Activated T-helper 17 cell treated with anti-CD3 and anti-CD28 coated beads, Interleukin-2, amount 50 U/mL, for 72 hours (primary cell): ENCODE results near the gene HTR3D. TPM values are rescaled to one million over a fixed set of nuclear protein-coding genes. Genes with fewer than 3 reads are reported as not detected.
"Not testable (repeated sequence)": the region's sequence is repeated elsewhere in the genome, so short reads cannot be mapped to it uniquely, and the experiment has no call there.

ENCODE experiments used
- ATAC-seq: fragments of 150-1000 bp; cut with Tn5 transposase; replicated peaks from 2 replicates; pipeline ENCODE4 v1.10.0; 2021; ENCODE audit warnings: mild to moderate bottlenecking, moderate library complexity
- H3K27ac Mint-ChIP-seq: one replicate; pipeline ENCODE4 v1.8.0; 2022; ENCODE audit warnings: mixed read lengths
- H3K27me3 Mint-ChIP-seq: one replicate; pipeline ENCODE4 v1.8.0; 2022; ENCODE audit warnings: mixed read lengths
- H3K36me3 Mint-ChIP-seq: one replicate; pipeline ENCODE4 v1.8.0; 2022; ENCODE audit warnings: low read depth, mild to moderate bottlenecking, mixed read lengths
- H3K4me1 Mint-ChIP-seq: one replicate; pipeline ENCODE4 v1.8.0; 2022; ENCODE audit warnings: mixed read lengths
- H3K4me3 Mint-ChIP-seq: one replicate; pipeline ENCODE4 v1.8.0; 2022; ENCODE audit warnings: mild to moderate bottlenecking, mixed read lengths
- H3K9me3 Mint-ChIP-seq: one replicate; pipeline ENCODE4 v1.8.0; 2022; ENCODE audit warnings: mixed read lengths
- total RNA-seq, 2 donors: library from RNA; stranded (reverse); gene quantifications; one replicate each; pipeline ENCODE4 v1.2.3, GENCODE V29; 2022

The HTR3D gene
- total RNA-seq, 2 donors from 2014 or later: not detected

GRCh38 chr3:184029443-184029842 is 2.1 kb upstream of the HTR3D start:
- no peaks in the 10 kb centered on the region for H3K4me1 Mint-ChIP-seq
- no peaks in the 10 kb centered on the region for H3K36me3 Mint-ChIP-seq
- no peak overlapping the region for H3K4me3 Mint-ChIP-seq
- ATAC-seq: no peak
- H3K27ac Mint-ChIP-seq: no peak overlapping the region
- peaks cover 6% of the 10 kb centered on the region for H3K27me3 Mint-ChIP-seq
- H3K9me3 Mint-ChIP-seq: no peaks in the 10 kb centered on the region

GRCh38 chr3:184030536-184030935 is 1.0 kb upstream of the HTR3D start:
- Mint-ChIP-seq H3K9me3 (no peaks in the 10 kb centered on the region), H3K4me1 (no peaks in the 10 kb centered on the region), H3K27me3 (peaks cover 6% of the 10 kb centered on the region), H3K27ac (no peak overlapping the region), H3K36me3 (no peaks in the 10 kb centered on the region), H3K4me3 (no peak overlapping the region)
- no peak for ATAC-seq

GRCh38 chr3:184037816-184038215 is 6.3 kb downstream of the HTR3D start:
- no peaks in the 10 kb centered on the region for H3K9me3 Mint-ChIP-seq
- H3K4me3 Mint-ChIP-seq: no peak overlapping the region
- no peak for ATAC-seq
- no peaks in the 10 kb centered on the region for H3K36me3 Mint-ChIP-seq
- H3K4me1 Mint-ChIP-seq: no peaks in the 10 kb centered on the region
- peaks cover 6% of the 10 kb centered on the region for H3K27me3 Mint-ChIP-seq
- H3K27ac Mint-ChIP-seq: no peak overlapping the region

GRCh38 chr3:184038307-184038706 is 6.8 kb downstream of the HTR3D start:
- not testable (repeated sequence) for H3K27me3 Mint-ChIP-seq, H3K36me3 Mint-ChIP-seq, H3K27ac Mint-ChIP-seq, H3K4me3 Mint-ChIP-seq, ATAC-seq, H3K4me1 Mint-ChIP-seq, H3K9me3 Mint-ChIP-seq

- H3K36me3 Mint-ChIP-seq: no peaks in the 10 kb centered on the region
- H3K27ac Mint-ChIP-seq: no peak overlapping the region
- no peaks in the 10 kb centered on the region for H3K4me1 Mint-ChIP-seq
- H3K9me3 Mint-ChIP-seq: no peaks in the 10 kb centered on the region
- ATAC-seq: no peak
- H3K4me3 Mint-ChIP-seq: no peak overlapping the region
- H3K27me3 Mint-ChIP-seq: peaks cover 3% of the 10 kb centered on the region
Measured at GRCh38 chr3:184039414-184039813, 7.9 kb downstream of the HTR3D start.

- H3K4me3 Mint-ChIP-seq: no peak overlapping the region
- H3K36me3 Mint-ChIP-seq: no peaks in the 10 kb centered on the region
- H3K4me1 Mint-ChIP-seq: no peaks in the 10 kb centered on the region
- no peak for ATAC-seq
- H3K27me3 Mint-ChIP-seq: peaks cover 3% of the 10 kb centered on the region
- H3K9me3 Mint-ChIP-seq: no peaks in the 10 kb centered on the region
- H3K27ac Mint-ChIP-seq: no peak overlapping the region
Measured at GRCh38 chr3:184040010-184040409, 8.5 kb downstream of the HTR3D start.

GRCh38 chr3:184042617-184043016 is 11.1 kb downstream of the HTR3D start:
- ATAC-seq: no peak
- H3K27ac Mint-ChIP-seq: no peak overlapping the region
- no peak overlapping the region for H3K4me3 Mint-ChIP-seq
- peaks cover 3% of the 10 kb centered on the region for H3K27me3 Mint-ChIP-seq
- no peaks in the 10 kb centered on the region for H3K9me3 Mint-ChIP-seq
- no peaks in the 10 kb centered on the region for H3K36me3 Mint-ChIP-seq
- no peaks in the 10 kb centered on the region for H3K4me1 Mint-ChIP-seq

GRCh38 chr3:184045995-184046394 is 14.5 kb downstream of the HTR3D start:
- H3K4me1 Mint-ChIP-seq: no peaks in the 10 kb centered on the region
- H3K4me3 Mint-ChIP-seq: no peak overlapping the region
- H3K27me3 Mint-ChIP-seq: peaks cover 4% of the 10 kb centered on the region
- no peaks in the 10 kb centered on the region for H3K36me3 Mint-ChIP-seq
- no peak for ATAC-seq
- H3K27ac Mint-ChIP-seq: no peak overlapping the region
- no peaks in the 10 kb centered on the region for H3K9me3 Mint-ChIP-seq

GRCh38 chr3:184050217-184050847 is 18.8 kb downstream of the HTR3D start:
- no peaks in the 10 kb centered on the region for H3K36me3 Mint-ChIP-seq

GRCh38 chr3:184052767-184053166 is 21.2 kb downstream of the HTR3D start, which contains the start of gene HTR3C:
HTR3C (plus strand) TSS chr3:184053047; CDS start chr3:184053081, 34 bp downstream.
- Mint-ChIP-seq H3K27me3 (peaks cover 4% of the 10 kb centered on the region), H3K4me1 (no peaks in the 10 kb centered on the region), H3K27ac (no peak within 1 kb of the TSS), H3K36me3 (no peaks in the 10 kb centered on the region), H3K4me3 (no peak within 1 kb of the TSS), H3K9me3 (no peaks in the 10 kb centered on the region)
- ATAC-seq: no peak

More at GRCh38 chr3:184050217-184050847, 18.8 kb downstream of the HTR3D start:
- Mint-ChIP-seq H3K9me3 (no peaks in the 10 kb centered on the region), H3K4me1 (no peaks in the 10 kb centered on the region), H3K27me3 (peaks cover 4% of the 10 kb centered on the region), H3K4me3 (no peak overlapping the region), H3K27ac (no peak overlapping the region)
- ATAC-seq: no peak

GRCh38 chr3:184058029-184058428 is 26.5 kb downstream of the HTR3D start:
- Mint-ChIP-seq H3K4me1 (no peaks in the 10 kb centered on the region), H3K36me3 (no peaks in the 10 kb centered on the region), H3K27me3 (no peaks in the 10 kb centered on the region), H3K9me3 (no peaks in the 10 kb centered on the region), H3K4me3 (no peak overlapping the region), H3K27ac (no peak overlapping the region)
- no peak for ATAC-seq

GRCh38 chr3:184059424-184059823 is 27.9 kb downstream of the HTR3D start:
- no peak for ATAC-seq
- H3K36me3 Mint-ChIP-seq: no peaks in the 10 kb centered on the region
- H3K9me3 Mint-ChIP-seq: no peaks in the 10 kb centered on the region
- no peak overlapping the region for H3K4me3 Mint-ChIP-seq
- H3K27ac Mint-ChIP-seq: no peak overlapping the region
- H3K4me1 Mint-ChIP-seq: no peaks in the 10 kb centered on the region
- no peaks in the 10 kb centered on the region for H3K27me3 Mint-ChIP-seq

GRCh38 chr3:184062637-184063036 is 31.1 kb downstream of the HTR3D start:
- Mint-ChIP-seq H3K27me3 (no peaks in the 10 kb centered on the region), H3K27ac (no peak overlapping the region), H3K4me3 (no peak overlapping the region), H3K9me3 (no peaks in the 10 kb centered on the region), H3K4me1 (no peaks in the 10 kb centered on the region), H3K36me3 (no peaks in the 10 kb centered on the region)
- ATAC-seq: no peak

GRCh38 chr3:184066211-184066610 is 34.7 kb downstream of the HTR3D start:
- peaks cover 3% of the 10 kb centered on the region for H3K9me3 Mint-ChIP-seq
- no peak for ATAC-seq
- no peaks in the 10 kb centered on the region for H3K36me3 Mint-ChIP-seq
- no peak overlapping the region for H3K27ac Mint-ChIP-seq
- no peak overlapping the region for H3K4me3 Mint-ChIP-seq
- H3K4me1 Mint-ChIP-seq: no peaks in the 10 kb centered on the region
- peaks cover 6% of the 10 kb centered on the region for H3K27me3 Mint-ChIP-seq

GRCh38 chr3:184067573-184068055 is 36.1 kb downstream of the HTR3D start:
- Mint-ChIP-seq H3K27me3 (peaks cover 6% of the 10 kb centered on the region), H3K27ac (no peak overlapping the region), H3K4me3 (no peak overlapping the region), H3K36me3 (no peaks in the 10 kb centered on the region), H3K9me3 (peaks cover 3% of the 10 kb centered on the region), H3K4me1 (no peaks in the 10 kb centered on the region)
- ATAC-seq: no peak

- H3K4me3 Mint-ChIP-seq: no peak overlapping the region
- H3K4me1 Mint-ChIP-seq: no peaks in the 10 kb centered on the region
- no peak overlapping the region for H3K27ac Mint-ChIP-seq
- H3K36me3 Mint-ChIP-seq: no peaks in the 10 kb centered on the region
- H3K27me3 Mint-ChIP-seq: peaks cover 6% of the 10 kb centered on the region
- H3K9me3 Mint-ChIP-seq: peaks cover 3% of the 10 kb centered on the region
- no peak for ATAC-seq
Measured at GRCh38 chr3:184068344-184068743, 36.8 kb downstream of the HTR3D start.
